IPS DF 4.7 (cell line): ENCODE results near the gene SIX2.

Experiments used
- DNase-seq: peaks from one replicate; pipeline ENCODE4 v3.0.0-alpha.2; 2013; ENCODE audit warnings: low spot score; ENCODE audit errors: extremely low read depth

Gene SIX2

GRCh38 chr2:44967727-44968432 lies 41.4 kb downstream of the SIX2 start:
- DNase-seq: no peak

- DNase-seq: no peak
Measured at GRCh38 chr2:44967056-44967455, 42.2 kb downstream of the SIX2 start.

GRCh38 chr2:44965684-44966083 lies 43.6 kb downstream of the SIX2 start:
- no peak for DNase-seq

GRCh38 chr2:44964752-44965236 lies 44.5 kb downstream of the SIX2 start:
- no peak for DNase-seq

- no peak for DNase-seq
Measured at GRCh38 chr2:44962176-44962695, 47.0 kb downstream of the SIX2 start.

GRCh38 chr2:44960871-44961270 lies 48.4 kb downstream of the SIX2 start:
- no peak for DNase-seq

- no peak for DNase-seq
Measured at GRCh38 chr2:44959855-44960254, 49.4 kb downstream of the SIX2 start.

GRCh38 chr2:44957656-44958327 lies 51.5 kb downstream of the SIX2 start:
- DNase-seq: no peak

- no peak for DNase-seq
Measured at GRCh38 chr2:44956843-44957242, 52.4 kb downstream of the SIX2 start.

GRCh38 chr2:44955593-44956392 lies 53.5 kb downstream of the SIX2 start:
- DNase-seq: no peak
